K562 (cell line): ENCODE data around the gene PARD3B. TPM values are rescaled to one million over a fixed set of nuclear protein-coding genes. Genes with fewer than 3 reads are reported as not detected.

Experiments used
- ATAC-seq: fragments of 200-7000 bp; cut with Tn5 transposase; 3 replicates; pipeline ENCODE4 v1.9.1; 2020; ENCODE audit warnings: moderate library complexity
- BruUV-seq: library from RNA; stranded (reverse); fragments of 400-500 nt; replicated peaks from 2 replicates; lab custom pipeline; 2021; lab: Mats Ljungman, UMichigan
- CTCF ChIA-PET: fragments of 300-600 bp; formaldehyde crosslinking; extraction: SDS; loops from one replicate; lab custom pipeline; 2021; ENCODE audit warnings: low intra/inter-chr PET ratio; lab: Yijun Ruan, JAX
- POLR2A ChIA-PET: fragments of 300-600, 350-650 bp; sonication (Branson Sonifier 250); formaldehyde crosslinking; extraction: SDS; loops from one replicate; lab custom pipeline; 2021; ENCODE audit warnings: antibody characterized with exemption, inconsistent platforms; lab: Yijun Ruan, JAX
- DNase-seq, 4 experiments: peaks; one replicate each; pipeline versions ENCODE4 v3.0.0 to v3.0.0-alpha.2; 2011 to 2018; ENCODE audit warnings: low spot score in 3 of 4, mixed read lengths in 3 of 4; ENCODE audit errors: extremely low read depth in 1 of 4
- FAIRE-seq: peaks from 2 replicates; lab custom pipeline; 2011; peaks lifted over from hg19 to GRCh38; lab: Jason Lieb, UNC
- H2AFZ ChIP-seq: 2 replicates; pipeline ENCODE4 v1.6.0; 2011; ENCODE audit warnings: low read depth, low read length, control low read depth, inconsistent platforms
- H3K27ac ChIP-seq: fragments of 200-600 bp; 3 replicates; pipeline ENCODE4 v1.8.0; 2011; ENCODE audit warnings: low read depth, mild to moderate bottlenecking, control low read depth, inconsistent platforms, low read length, moderate library complexity, mixed read lengths; ENCODE audit errors: extremely low read depth
- H3K27me3 ChIP-seq, 2 experiments: fragments of 300-600 bp in 1 of 2; 2 replicates in 1 of 2; 3 replicates in 1 of 2; pipeline versions ENCODE4 v1.6.0 to v1.8.0; 2011; ENCODE audit warnings: inconsistent platforms in 2 of 2, low read length in 2 of 2, mild to moderate bottlenecking in 1 of 2, mixed read lengths in 1 of 2, moderate library complexity in 1 of 2; ENCODE audit not compliant: control insufficient read depth in 2 of 2, insufficient read depth in 2 of 2
- H3K36me3 ChIP-seq: fragments of 300-600 bp; 3 replicates; pipeline ENCODE4 v1.8.0; 2011; ENCODE audit warnings: mild to moderate bottlenecking, low read length, inconsistent platforms; ENCODE audit not compliant: control insufficient read depth, insufficient read depth
- H3K4me1 ChIP-seq, 2 experiments: fragments of 200-600 bp in 1 of 2; replicated peaks in 1 of 2; 2 replicates in 1 of 2; 3 replicates in 1 of 2; pipeline versions ENCODE4 v1.5.1 to v1.8.0; 2011; ENCODE audit warnings: inconsistent platforms in 2 of 2, low read length in 2 of 2, mild to moderate bottlenecking in 1 of 2, mixed read lengths in 1 of 2, moderate library complexity in 1 of 2; ENCODE audit not compliant: control insufficient read depth in 2 of 2, insufficient read depth in 2 of 2
- H3K4me2 ChIP-seq: 2 replicates; pipeline ENCODE4 v1.6.1; 2011; ENCODE audit warnings: low read length, control low read depth, inconsistent platforms, mixed read lengths; ENCODE audit not compliant: insufficient read depth
- H3K4me3 ChIP-seq: fragments of 200-600 bp; sonication (generic), shearing (Covaris generic); 2 replicates; pipeline ENCODE4 v1.5.1; 2016; ENCODE audit warnings: control low read depth, inconsistent platforms
- H3K79me2 ChIP-seq: fragments of 200-600 bp; 3 replicates; pipeline ENCODE4 v1.8.0; 2011; ENCODE audit warnings: low read length, inconsistent platforms; ENCODE audit not compliant: control insufficient read depth, insufficient read depth
- H3K9ac ChIP-seq, 2 experiments: 2 replicates each; pipeline versions ENCODE4 v1.6.0 to v1.6.1; 2011; ENCODE audit warnings: low read depth in 2 of 2, low read length in 2 of 2, control low read depth in 1 of 2, inconsistent platforms in 1 of 2, mild to moderate bottlenecking in 1 of 2, mixed read lengths in 1 of 2; ENCODE audit not compliant: insufficient read depth in 1 of 2
- H3K9me1 ChIP-seq: one replicate; pipeline ENCODE4 v1.6.0; 2011; ENCODE audit warnings: inconsistent platforms, mild to moderate bottlenecking, low read length, moderate library complexity; ENCODE audit not compliant: control insufficient read depth, insufficient read depth
- H3K9me3 ChIP-seq: replicated peaks from 2 replicates; pipeline ENCODE4 v1.5.1; 2011; ENCODE audit warnings: low read depth, low read length, inconsistent platforms; ENCODE audit not compliant: control insufficient read depth, insufficient read depth
- H4K20me1 ChIP-seq: replicated peaks from 2 replicates; pipeline ENCODE4 v1.6.1; 2011; ENCODE audit warnings: low read length, inconsistent platforms, mixed read lengths; ENCODE audit not compliant: control insufficient read depth, insufficient read depth
- ASH1L ChIP-seq: fragments of 450-650 bp; IDR thresholded peaks from 2 replicates; pipeline ENCODE4 v1.6.1; 2018; ENCODE audit warnings: borderline replicate concordance, mild to moderate bottlenecking, low read depth; ENCODE audit not compliant: partially characterized antibody
- C11orf30 ChIP-seq: fragments of 450-650 bp; IDR thresholded peaks from 2 replicates; pipeline ENCODE4 v1.6.1; 2016; ENCODE audit warnings: low read depth, mild to moderate bottlenecking
- HDAC2 ChIP-seq: fragments of 450-650 bp; IDR thresholded peaks from 2 replicates; pipeline ENCODE4 v1.6.1; 2016; ENCODE audit warnings: mild to moderate bottlenecking
- HMG20A ChIP-seq: fragments of 450-650 bp; formaldehyde crosslinking; conservative IDR thresholded peaks from 2 replicates; pipeline ENCODE4 v1.4.0; 2020; ENCODE audit warnings: mild to moderate bottlenecking, mixed read lengths
- KDM2B ChIP-seq: fragments of 250-450 bp; sonication (Bioruptor Pico); IDR thresholded peaks from 2 replicates; pipeline ENCODE4 v1.8.0; 2021; ENCODE audit warnings: mild to moderate bottlenecking, moderate library complexity
- POLR2AphosphoS5 ChIP-seq: IDR thresholded peaks from 2 replicates; pipeline ENCODE4 v1.6.1; 2011; ENCODE audit warnings: mild to moderate bottlenecking, low read depth, low read length, moderate library complexity; ENCODE audit not compliant: control insufficient read depth, insufficient read depth
- RBM14 ChIP-seq: fragments of 200-400 bp; formaldehyde crosslinking; IDR thresholded peaks from 2 replicates; pipeline ENCODE4 v1.6.1; 2018; ENCODE audit warnings: low read depth, mild to moderate bottlenecking, low read length, moderate library complexity, borderline replicate concordance; ENCODE audit not compliant: insufficient read depth
- RBM15 ChIP-seq: fragments of 200-400 bp; formaldehyde crosslinking; IDR thresholded peaks from 2 replicates; pipeline ENCODE4 v1.6.1; 2018; ENCODE audit warnings: mild to moderate bottlenecking, low read length, moderate library complexity; ENCODE audit not compliant: insufficient read depth
- RERE ChIP-seq: sonication (generic); formaldehyde crosslinking; IDR thresholded peaks from 2 replicates; pipeline ENCODE4 v1.8.0; 2023; ENCODE audit warnings: missing genetic modification reagents, mild to moderate bottlenecking, borderline replicate concordance
- SRSF1 ChIP-seq: fragments of 200-400 bp; formaldehyde crosslinking; IDR thresholded peaks from 2 replicates; pipeline ENCODE4 v1.6.1; 2017; ENCODE audit warnings: mild to moderate bottlenecking, low read depth, low read length, moderate library complexity
- THAP7 ChIP-seq: fragments of 250-450 bp; sonication (Bioruptor Pico); IDR thresholded peaks from 2 replicates; pipeline ENCODE4 v1.5.0; 2021
- ZNF785 ChIP-seq: fragments of 250-450 bp; sonication (Bioruptor Pico); IDR thresholded peaks from 2 replicates; pipeline ENCODE4 v1.4.0; 2020; ENCODE audit warnings: mild to moderate bottlenecking
- WGBS: fragments of 100-300 bp; shearing (Covaris generic); methylation state at CpG from one replicate; pipeline ENCODE4 v1.1.6; 2016; ENCODE audit warnings: low coverage, mixed read lengths; ENCODE audit not compliant: insufficient coverage; ENCODE audit errors: missing lambda C conversion rate; 5-methylcytosine and 5-hydroxymethylcytosine counted together
- in situ Hi-C: fragments of 300-500 bp; cut with MboI; formaldehyde crosslinking; loops from 4 replicates; pipeline ENCODE4 v1.15.0; 2018; ENCODE audit warnings: inconsistent platforms, mixed read lengths
- intact Hi-C: fragments of 100-400 bp; cut with micrococcal nuclease; formaldehyde crosslinking; loops from 2 replicates; pipeline ENCODE4 v1.14.2; 2022
- polyA plus RNA-seq, 8 experiments: library from polyadenylated mRNA; depleted of rRNA in 4 of 8; stranded (reverse) in 5 of 8; unstranded in 3 of 8; fragments of >200 nt; fragmentation: Nextera tagmentation in 2 of 8; fragmentation: Illumina TruSeq in 1 of 8; extraction: Ambion mirVana in 2 of 8; extraction: Trizol in 1 of 8; gene quantifications; 2 replicates each; pipeline versions ENCODE4 v1.2.1 to v1.2.3, GENCODE V29; 2011 to 2014; ENCODE audit warnings: inconsistent platforms in 1 of 8, missing spikeins in 1 of 8
- total RNA-seq, 7 experiments: library from RNA; depleted of rRNA in 6 of 7; stranded (reverse); fragments of >200 nt in 6 of 7; fragmentation: Illumina TruSeq in 2 of 7; extraction: Trizol in 2 of 7; gene quantifications; 2 replicates each; pipeline versions ENCODE4 v1.2.1 to v1.2.3, GENCODE V29; 2011 to 2021; ENCODE audit warnings: low replicate concordance in 1 of 7

Gene PARD3B
- total and polyA plus RNA-seq, 9 of the 15 experiments (the other 6 are each of a cell fraction or from before 2014, with no cell fraction given), result 0.15 to 3.0 (median 1.1) TPM

GRCh38 chr2:205451901-205452512, 906.7 kb downstream of the PARD3B start:
- H3K9me1 ChIP-seq, result no peaks in the 10 kb centered on the region
- H3K27ac ChIP-seq, result no peak overlapping the region
- ChIA-PET POLR2A (no interaction called here), CTCF (no interaction called here)
- no peak overlapping the region for H3K4me3 ChIP-seq
- ATAC-seq (no peak), FAIRE-seq (no peak), DNase-seq (no peak)
- H3K4me1 ChIP-seq, result no peaks in the 10 kb centered on the region
- intact Hi-C loops, result no loop called here
- H3K79me2 ChIP-seq, result no peaks in the 10 kb centered on the region
- H3K36me3 ChIP-seq, result no peaks in the 10 kb centered on the region
- H3K27me3 ChIP-seq, result no peaks in the 10 kb centered on the region
- no TSS peak for BruUV-seq
- no peaks in the 10 kb centered on the region for H4K20me1 ChIP-seq
- no peak overlapping the region for H2AFZ ChIP-seq
- no peak overlapping the region for H3K9ac ChIP-seq
- H3K4me2 ChIP-seq, result no peak overlapping the region
- 12% methylated on average over 3 of the region's 4 CpGs for WGBS
- no peaks in the 10 kb centered on the region for H3K9me3 ChIP-seq
- in situ Hi-C loops, result no loop called here
- TF ChIP-seq RBM14 (no peak), C11orf30 (no peak), RBM15 (no peak), HMG20A (CRISPR knock-in tag) (no peak), HDAC2 (no peak), POLR2AphosphoS5 (no peak), THAP7 (CRISPR knock-in tag) (no peak), ASH1L (no peak), RERE (CRISPR knock-in tag) (no peak), SRSF1 (no peak), KDM2B (CRISPR knock-in tag) (no peak), ZNF785 (CRISPR knock-in tag) (no peak)
